Renal cortical epithelial cell (primary cell): ENCODE measurements around the gene STXBP6. TPM values are rescaled to one million over a fixed set of nuclear protein-coding genes. Genes with fewer than 3 reads are reported as not detected.

Experiments
- DNase-seq: peaks from one replicate; pipeline ENCODE4 v3.0.0-alpha.2; 2011; ENCODE audit warnings: low read depth
- total RNA-seq: library from RNA; depleted of rRNA; stranded (reverse); fragments of >200 nt; gene quantifications from 2 replicates; pipeline ENCODE4 v1.2.3, GENCODE V29; 2014

Gene STXBP6
- total RNA-seq, 1 donor from 2014 or later, result 0.50 TPM

GRCh38 chr14:25052385-25052784 is 2.4 kb upstream of the STXBP6 start:
- no peak for DNase-seq

- DNase-seq, result peak; percentile 22
These were observed 563 bp upstream of the STXBP6 start for GRCh38 chr14:25050269-25051150.

- no peak for DNase-seq
These were observed 817 bp downstream of the STXBP6 start for GRCh38 chr14:25049093-25049567.

- DNase-seq, result no peak
These were observed 1.6 kb downstream of the STXBP6 start for GRCh38 chr14:25048170-25049016.

GRCh38 chr14:25046301-25046943 is 3.5 kb downstream of the STXBP6 start:
- DNase-seq, result no peak

- no peak for DNase-seq
These were observed 5.7 kb downstream of the STXBP6 start for GRCh38 chr14:25044106-25044698.

- peak; percentile 59 for DNase-seq
These were observed 7.3 kb downstream of the STXBP6 start for GRCh38 chr14:25042362-25043299.

GRCh38 chr14:25041898-25042297 is 8.0 kb downstream of the STXBP6 start:
- no peak for DNase-seq

- DNase-seq, result no peak
These were observed 8.5 kb downstream of the STXBP6 start for GRCh38 chr14:25041484-25041883.

- no peak for DNase-seq
These were observed 10.0 kb downstream of the STXBP6 start for GRCh38 chr14:25039933-25040332.

GRCh38 chr14:25038044-25038668 is 11.8 kb downstream of the STXBP6 start:
- DNase-seq, result no peak

GRCh38 chr14:25037032-25037431 is 12.9 kb downstream of the STXBP6 start:
- DNase-seq, result no peak

- DNase-seq, result no peak
These were observed 14.9 kb downstream of the STXBP6 start for GRCh38 chr14:25034803-25035681.

GRCh38 chr14:25033358-25033757 is 16.6 kb downstream of the STXBP6 start:
- DNase-seq, result no peak

GRCh38 chr14:25032092-25032784 is 17.7 kb downstream of the STXBP6 start:
- DNase-seq, result no peak

- no peak for DNase-seq
These were observed 23.3 kb downstream of the STXBP6 start for GRCh38 chr14:25026476-25027137.

- no peak for DNase-seq
These were observed 30.1 kb downstream of the STXBP6 start for GRCh38 chr14:25019892-25020291.

GRCh38 chr14:25017562-25017961 is 32.4 kb downstream of the STXBP6 start:
- DNase-seq, result no peak
